ENCODE measurements around the gene CHMP6.

CHMP6 gene

DNA sequence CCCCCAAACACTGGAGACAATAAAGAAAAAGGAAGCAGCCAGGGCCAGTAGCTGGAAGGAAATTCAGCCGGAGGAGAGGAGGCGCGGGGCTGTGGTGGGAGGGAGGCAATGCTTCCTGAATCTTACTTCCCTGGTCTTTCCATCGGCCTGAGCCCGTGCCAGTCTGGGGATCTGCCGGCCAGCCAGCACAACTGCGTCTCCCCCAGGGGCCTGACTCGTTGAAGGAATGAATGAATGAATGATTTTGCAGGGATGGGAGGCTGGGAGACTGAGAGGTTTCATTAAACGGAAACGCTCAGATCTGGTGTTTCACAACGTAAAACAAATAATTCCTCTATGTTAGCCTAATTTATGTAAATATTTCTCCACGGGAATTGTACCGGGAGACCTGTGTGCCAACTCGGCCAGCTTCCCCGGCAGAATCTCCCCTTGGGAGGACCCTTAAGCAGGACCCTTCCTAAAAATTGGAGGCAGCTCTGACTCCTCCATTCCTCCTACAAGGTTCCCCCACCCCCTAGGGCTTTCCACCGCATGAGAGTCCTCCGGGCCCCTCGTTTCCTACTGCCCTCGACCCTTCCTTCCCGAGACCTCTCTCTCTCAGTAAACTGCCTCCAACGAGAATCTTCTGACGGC is 42.0 kb downstream of the CHMP6 start:
- peaks cover 90% of the 10 kb centered on the region for H3K27me3 Mint-ChIP-seq
- H3K27ac Mint-ChIP-seq, result peak overlapping the region; percentile 38
- H3K36me3 Mint-ChIP-seq, result no peaks in the 10 kb centered on the region
- ATAC-seq, result no peak
- H3K4me1 Mint-ChIP-seq, result peaks cover 23% of the 10 kb centered on the region
- no peaks in the 10 kb centered on the region for H3K9me3 Mint-ChIP-seq
- H3K4me3 Mint-ChIP-seq, result peak overlapping the region; percentile 66

GRCh38 chr17:81034168-81034777 is 42.6 kb downstream of the CHMP6 start:
- Mint-ChIP-seq H3K36me3 (no peaks in the 10 kb centered on the region), H3K9me3 (no peaks in the 10 kb centered on the region), H3K4me1 (peaks cover 23% of the 10 kb centered on the region), H3K27me3 (peaks cover 90% of the 10 kb centered on the region), H3K4me3 (peak overlapping the region; percentile 88), H3K27ac (peak overlapping the region; percentile 38)
- peak; percentile 28 for ATAC-seq

GRCh38 chr17:81034779-81035520 is 43.3 kb downstream of the CHMP6 start, which contains the start of gene BAIAP2:
TSS of gene BAIAP2 (plus strand) at chr17:81035151. CDS start at chr17:81035255, 104 bp downstream.
- peaks cover 93% of the 10 kb centered on the region for H3K27me3 Mint-ChIP-seq
- H3K36me3 Mint-ChIP-seq, result no peaks in the 10 kb centered on the region
- H3K9me3 Mint-ChIP-seq, result no peaks in the 10 kb centered on the region
- H3K4me1 Mint-ChIP-seq, result peaks cover 23% of the 10 kb centered on the region
- peak; percentile 90 for ATAC-seq
- peak within 1 kb of the TSS; percentile 88 for H3K4me3 Mint-ChIP-seq
- H3K27ac Mint-ChIP-seq, result peak within 1 kb of the TSS; percentile 38

DNA sequence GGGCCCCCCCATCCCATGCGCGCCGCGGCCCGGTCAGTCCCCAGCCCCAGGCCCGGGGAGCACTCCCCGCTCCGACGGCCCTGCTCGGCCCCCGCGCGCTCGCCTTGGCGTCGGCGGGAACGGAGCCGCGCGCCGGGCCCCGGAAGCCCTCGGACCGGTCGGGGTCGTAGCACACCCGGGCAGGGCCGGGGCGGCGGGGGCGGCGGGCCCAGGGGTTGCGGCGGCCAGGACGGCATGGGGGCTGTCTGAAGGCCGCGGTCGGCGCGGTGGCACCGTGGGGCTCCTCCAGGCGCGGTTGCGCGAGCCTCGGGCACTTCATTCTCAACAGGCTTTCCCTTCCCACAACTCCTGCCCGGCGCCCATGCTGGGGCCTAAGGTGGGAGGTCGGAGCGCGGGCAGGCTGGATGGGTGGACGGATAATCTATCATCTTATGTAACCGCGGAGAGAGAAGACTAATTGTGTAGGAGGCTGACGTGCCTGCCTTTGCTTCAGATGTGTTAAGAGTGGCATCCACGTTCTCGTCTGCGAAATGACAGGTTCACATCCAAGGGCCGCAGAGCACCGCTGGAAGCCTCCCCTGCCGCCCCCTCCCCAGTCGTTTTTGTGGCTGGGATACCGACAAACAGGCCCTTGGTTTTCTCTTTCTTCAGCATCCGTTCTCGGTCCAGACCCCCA is 44.0 kb downstream of the CHMP6 start:
- ATAC-seq, result peak; percentile 52
- H3K9me3 Mint-ChIP-seq, result no peaks in the 10 kb centered on the region
- no peaks in the 10 kb centered on the region for H3K36me3 Mint-ChIP-seq
- peaks cover 93% of the 10 kb centered on the region for H3K27me3 Mint-ChIP-seq
- H3K4me1 Mint-ChIP-seq, result peaks cover 23% of the 10 kb centered on the region
- no peak overlapping the region for H3K27ac Mint-ChIP-seq
- H3K4me3 Mint-ChIP-seq, result peak overlapping the region; percentile 66

DNA sequence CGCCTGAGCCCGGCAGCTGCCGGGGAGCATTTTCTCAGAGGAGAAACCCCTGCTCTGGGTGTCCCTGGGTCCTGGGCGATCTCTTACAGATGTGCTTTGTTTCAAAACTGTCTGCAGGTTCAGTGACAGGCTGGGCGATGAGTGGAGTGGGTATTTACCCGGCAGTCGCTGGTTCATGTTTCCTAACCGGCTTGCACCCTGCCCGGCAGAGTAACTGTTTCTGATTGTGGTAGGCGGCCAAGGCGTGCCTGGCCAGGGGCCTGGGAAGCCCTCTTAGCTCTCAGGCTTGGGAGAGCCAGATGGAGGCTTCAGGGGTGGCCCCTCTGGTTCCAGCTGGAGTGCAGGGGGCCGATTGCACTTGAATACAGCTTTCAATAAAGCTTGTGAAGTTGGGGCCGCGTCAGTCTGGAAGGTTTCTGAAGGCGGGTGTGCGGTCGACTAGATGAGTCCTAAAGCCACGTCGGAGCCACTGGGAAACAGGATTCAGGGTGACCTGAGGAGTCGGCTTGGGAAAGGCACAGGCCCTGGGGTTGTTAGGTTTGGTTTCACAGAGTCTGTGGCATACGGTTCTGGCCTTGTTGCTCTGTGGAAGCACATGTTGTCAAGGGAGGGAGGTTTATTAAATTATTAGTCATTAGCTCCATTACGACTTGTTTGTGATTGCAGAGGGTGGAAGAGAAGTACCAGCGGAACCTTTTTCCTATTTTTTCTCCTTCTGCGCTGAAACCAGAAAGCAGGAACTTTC is 44.7 kb downstream of the CHMP6 start:
- ATAC-seq, result no peak
- Mint-ChIP-seq H3K27me3 (peaks cover 93% of the 10 kb centered on the region), H3K4me3 (peak overlapping the region; percentile 66), H3K4me1 (peaks cover 23% of the 10 kb centered on the region), H3K27ac (no peak overlapping the region), H3K9me3 (no peaks in the 10 kb centered on the region), H3K36me3 (no peaks in the 10 kb centered on the region)

DNA sequence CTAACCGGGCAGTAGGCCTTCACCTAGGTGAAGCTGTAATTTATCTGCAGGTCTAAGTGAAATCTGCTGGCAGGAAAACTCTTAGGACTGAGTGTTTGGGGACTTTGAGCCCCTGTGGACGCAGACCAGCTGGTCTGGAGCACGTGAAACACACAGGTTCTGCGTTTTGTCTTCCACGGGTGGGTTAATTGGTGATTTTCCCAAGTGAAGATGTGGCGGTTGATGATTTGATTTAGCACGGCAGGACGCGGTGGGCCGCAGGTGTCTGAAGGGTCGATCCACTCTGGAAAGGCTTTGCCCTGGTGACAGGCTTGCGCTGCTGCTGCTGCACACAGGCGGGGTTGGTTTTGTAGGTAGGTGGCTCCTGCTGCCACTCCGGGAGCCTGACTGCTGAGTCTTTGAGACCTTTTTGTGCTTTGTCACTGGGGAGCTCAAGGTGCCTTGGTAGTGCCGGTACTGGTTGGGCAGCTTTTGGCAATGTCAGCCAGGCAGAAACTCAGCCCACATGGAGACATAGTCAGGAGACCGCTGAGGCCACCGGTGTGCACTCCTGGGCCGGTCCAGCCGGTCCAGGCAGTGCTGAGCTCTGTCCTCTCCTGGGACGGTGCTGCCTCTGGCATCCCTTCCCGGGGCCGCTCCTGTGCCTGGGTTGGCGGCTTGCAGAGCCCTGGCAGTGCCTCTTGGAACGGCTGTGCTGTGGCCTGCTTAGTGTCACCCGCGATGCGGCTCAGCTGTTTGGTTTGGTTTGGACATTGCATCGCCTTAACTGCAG is 45.6 kb downstream of the CHMP6 start:
- no peaks in the 10 kb centered on the region for H3K9me3 Mint-ChIP-seq
- H3K27ac Mint-ChIP-seq, result no peak overlapping the region
- ATAC-seq, result no peak
- no peak overlapping the region for H3K4me3 Mint-ChIP-seq
- peaks cover 90% of the 10 kb centered on the region for H3K27me3 Mint-ChIP-seq
- no peaks in the 10 kb centered on the region for H3K36me3 Mint-ChIP-seq
- peaks cover 23% of the 10 kb centered on the region for H3K4me1 Mint-ChIP-seq

- Mint-ChIP-seq H3K27ac (no peak overlapping the region), H3K27me3 (peaks cover 87% of the 10 kb centered on the region), H3K36me3 (no peaks in the 10 kb centered on the region), H3K9me3 (no peaks in the 10 kb centered on the region), H3K4me1 (peaks cover 21% of the 10 kb centered on the region), H3K4me3 (no peak overlapping the region)
- ATAC-seq, result no peak
Measured at GRCh38 chr17:81037798-81038733, 46.4 kb downstream of the CHMP6 start.

GRCh38 chr17:81039096-81039495 is 47.5 kb downstream of the CHMP6 start:
- Mint-ChIP-seq H3K4me3 (no peak overlapping the region), H3K4me1 (peaks cover 10% of the 10 kb centered on the region)

GRCh38 chr17:81039854-81040758 is 48.5 kb downstream of the CHMP6 start:
- Mint-ChIP-seq H3K27me3 (peaks cover 79% of the 10 kb centered on the region), H3K27ac (no peak overlapping the region), H3K4me3 (no peak overlapping the region), H3K4me1 (peaks cover 15% of the 10 kb centered on the region), H3K9me3 (no peaks in the 10 kb centered on the region), H3K36me3 (no peaks in the 10 kb centered on the region)
- no peak for ATAC-seq

More at GRCh38 chr17:81039096-81039495, 47.5 kb downstream of the CHMP6 start:
- Mint-ChIP-seq H3K27ac (no peak overlapping the region), H3K9me3 (no peaks in the 10 kb centered on the region), H3K27me3 (peaks cover 76% of the 10 kb centered on the region), H3K36me3 (no peaks in the 10 kb centered on the region)
- ATAC-seq, result no peak

- peak; percentile 40 for ATAC-seq
- Mint-ChIP-seq H3K27me3 (peaks cover 81% of the 10 kb centered on the region), H3K9me3 (no peaks in the 10 kb centered on the region), H3K27ac (no peak overlapping the region), H3K4me1 (peaks cover 14% of the 10 kb centered on the region), H3K36me3 (no peaks in the 10 kb centered on the region), H3K4me3 (no peak overlapping the region)
Measured at GRCh38 chr17:81040791-81041337, 49.2 kb downstream of the CHMP6 start.

GRCh38 chr17:81042606-81043005 is 51.0 kb downstream of the CHMP6 start:
- ATAC-seq, result no peak
- H3K36me3 Mint-ChIP-seq, result no peaks in the 10 kb centered on the region
- H3K27me3 Mint-ChIP-seq, result peaks cover 81% of the 10 kb centered on the region
- no peaks in the 10 kb centered on the region for H3K9me3 Mint-ChIP-seq
- H3K4me1 Mint-ChIP-seq, result peaks cover 8% of the 10 kb centered on the region
- H3K27ac Mint-ChIP-seq, result no peak overlapping the region
- no peak overlapping the region for H3K4me3 Mint-ChIP-seq

GRCh38 chr17:81043319-81043724 is 51.7 kb downstream of the CHMP6 start:
- ATAC-seq, result no peak
- H3K27me3 Mint-ChIP-seq, result peaks cover 76% of the 10 kb centered on the region
- H3K27ac Mint-ChIP-seq, result no peak overlapping the region
- H3K4me1 Mint-ChIP-seq, result peaks cover 8% of the 10 kb centered on the region
- no peaks in the 10 kb centered on the region for H3K9me3 Mint-ChIP-seq
- H3K36me3 Mint-ChIP-seq, result no peaks in the 10 kb centered on the region
- no peak overlapping the region for H3K4me3 Mint-ChIP-seq

All from stimulated activated memory B cell treated with anti-CD40 and anti-IgM and Interleukin-4, amounts not matched to agents 10 μg/mL and 1 μg/mL and 100 μg/mL, for 72 hours (primary cell).